GM23248 (cell line): Measurements from ENCODE around the gene CCDC47.

Experiments
- EZH2 ChIP-seq: fragments of 200-600 bp; sonication (generic); IDR thresholded peaks from 2 replicates; pipeline ENCODE4 v1.6.1; 2018; ENCODE audit warnings: antibody characterized with exemption, mild to moderate bottlenecking; ENCODE audit not compliant: insufficient read depth, poor library complexity, severe bottlenecking
- EZH2phosphoT487 ChIP-seq: fragments of 200-600 bp; sonication (generic); IDR thresholded peaks from 2 replicates; pipeline ENCODE4 v1.6.1; 2018; ENCODE audit warnings: antibody characterized with exemption, moderate library complexity, mild to moderate bottlenecking, low read depth; ENCODE audit not compliant: insufficient read depth

- no peak for TF ChIP-seq EZH2phosphoT487
- no peak for TF ChIP-seq EZH2
Measured at GRCh38 chr17:63740464-63741142, 32.8 kb downstream of the CCDC47 start.
